GM19372 (cell line): ENCODE measurements around the gene PUSL1.

Experiments used
- ATAC-seq: cut with Tn5 transposase; IDR thresholded peaks from one replicate; pipeline ENCODE4 v1.9.1; 2021; ENCODE audit warnings: mild to moderate bottlenecking, low read depth, moderate library complexity; ENCODE audit not compliant: unreplicated experiment

Gene PUSL1

GRCh38 chr1:1334835-1335234 lies 26.4 kb downstream of the PUSL1 start:
- no peak for ATAC-seq

- no peak for ATAC-seq
These were observed 26.9 kb downstream of the PUSL1 start for GRCh38 chr1:1335283-1335682.

- ATAC-seq: no peak
These were observed 27.4 kb downstream of the PUSL1 start for GRCh38 chr1:1335792-1336248.

- no peak for ATAC-seq
These were observed 28.0 kb downstream of the PUSL1 start for GRCh38 chr1:1336446-1336845.

GRCh38 chr1:1336931-1337792 lies 28.8 kb downstream of the PUSL1 start:
- ATAC-seq: no peak

GRCh38 chr1:1337793-1338147 lies 29.4 kb downstream of the PUSL1 start:
- no peak for ATAC-seq

GRCh38 chr1:1338278-1338677 lies 29.9 kb downstream of the PUSL1 start:
- no peak for ATAC-seq

- ATAC-seq: no peak
These were observed 31.8 kb downstream of the PUSL1 start for GRCh38 chr1:1340185-1340584.

GRCh38 chr1:1340791-1341548 lies 32.6 kb downstream of the PUSL1 start:
- no peak for ATAC-seq

GRCh38 chr1:1341549-1342021 lies 33.2 kb downstream of the PUSL1 start:
- no peak for ATAC-seq

GRCh38 chr1:1342061-1342562 lies 33.7 kb downstream of the PUSL1 start:
- no peak for ATAC-seq

- ATAC-seq: no peak
These were observed 34.3 kb downstream of the PUSL1 start for GRCh38 chr1:1342584-1343115.

- ATAC-seq: no peak
These were observed 35.5 kb downstream of the PUSL1 start for GRCh38 chr1:1343811-1344421.

GRCh38 chr1:1344655-1345361 lies 36.4 kb downstream of the PUSL1 start:
- ATAC-seq: no peak

GRCh38 chr1:1345384-1345783 lies 37.0 kb downstream of the PUSL1 start:
- no peak for ATAC-seq

- ATAC-seq: no peak
These were observed 37.6 kb downstream of the PUSL1 start for GRCh38 chr1:1345860-1346500.

GRCh38 chr1:1346501-1346890 lies 38.1 kb downstream of the PUSL1 start:
- no peak for ATAC-seq

GRCh38 chr1:1347026-1347595 lies 38.7 kb downstream of the PUSL1 start:
- no peak for ATAC-seq

GRCh38 chr1:1347663-1348419 lies 39.4 kb downstream of the PUSL1 start:
- no peak for ATAC-seq
